Spleen (tissue), 11 donors: ENCODE data around the gene TAF3. TPM values are rescaled to one million over a fixed set of nuclear protein-coding genes. Genes with fewer than 3 reads are reported as not detected.

Experiments
- DNase-seq: peaks from one replicate; pipeline ENCODE4 v3.0.0-alpha.2; 2020
- H3K27ac ChIP-seq, 8 donors: fragments of 200-600 bp; sonication (generic) in 7 of 8; 1 replicate in 4 of 8; 2 replicates in 4 of 8; pipeline versions ENCODE4 v1.5.0 to v1.8.0; 2016 to 2021; ENCODE audit warnings: inconsistent platforms in 4 of 8, mild to moderate bottlenecking in 4 of 8, moderate library complexity in 1 of 8
- H3K27me3 ChIP-seq, 7 donors: fragments of 200-600 bp; sonication (generic) in 6 of 7; replicated peaks in 1 of 7; 1 replicate in 4 of 7; 2 replicates in 3 of 7; pipeline versions ENCODE4 v1.5.0 to v1.8.0; 2016 to 2021; ENCODE audit warnings: inconsistent platforms in 3 of 7, mild to moderate bottlenecking in 1 of 7
- H3K36me3 ChIP-seq, 6 donors: fragments of 200-600 bp; sonication (generic) in 5 of 6; 1 replicate in 4 of 6; 2 replicates in 2 of 6; pipeline versions ENCODE4 v1.5.0 to v1.8.0; 2016 to 2021; ENCODE audit warnings: inconsistent platforms in 2 of 6
- H3K4me1 ChIP-seq, 6 donors: fragments of 200-600 bp; sonication (generic) in 5 of 6; 1 replicate in 3 of 6; 2 replicates in 3 of 6; pipeline versions ENCODE4 v1.5.0 to v1.8.0; 2016 to 2021; ENCODE audit warnings: inconsistent platforms in 3 of 6
- H3K4me3 ChIP-seq, 8 donors: fragments of 200-600 bp; sonication (generic) in 7 of 8; 1 replicate in 4 of 8; 2 replicates in 4 of 8; pipeline versions ENCODE4 v1.5.0 to v1.8.0; 2016 to 2021; ENCODE audit warnings: inconsistent platforms in 4 of 8, mild to moderate bottlenecking in 4 of 8, moderate library complexity in 2 of 8
- H3K9me3 ChIP-seq, 8 donors: fragments of 200-600 bp; sonication (generic) in 7 of 8; 1 replicate in 4 of 8; 2 replicates in 4 of 8; pipeline versions ENCODE4 v1.5.0 to v1.8.0; 2016 to 2021; ENCODE audit warnings: inconsistent platforms in 4 of 8
- CTCF ChIP-seq, 11 experiments: fragments of 200-600 bp in 7 of 11; fragments of 450-650 bp in 4 of 11; sonication (generic) in 4 of 11; IDR thresholded peaks in 8 of 11; conservative IDR thresholded peaks in 3 of 11; 1 replicate in 7 of 11; 2 replicates in 4 of 11; pipeline versions ENCODE4 v1.4.0 to v1.8.0; 2016 to 2021; ENCODE audit warnings: antibody characterized with exemption in 11 of 11, inconsistent platforms in 4 of 11, mild to moderate bottlenecking in 1 of 11
- POLR2A ChIP-seq, 3 donors: fragments of 450-650 bp; IDR thresholded peaks; one replicate each; pipeline ENCODE4 v1.5.1; 2017; ENCODE audit warnings: antibody characterized with exemption in 3 of 3, mild to moderate bottlenecking in 1 of 3
- POLR2AphosphoS5 ChIP-seq, 3 donors: sonication (generic); formaldehyde crosslinking; IDR thresholded peaks; one replicate each; pipeline ENCODE4 v1.5.1; 2017; ENCODE audit warnings: antibody characterized with exemption in 3 of 3
- WGBS, 5 donors: extraction: QIAGEN DNeasy Blood & Tissue Kit in 3 of 5; methylation state at CpG; one replicate each; pipeline versions ENCODE4 v1.1.5 to v1.1.7; 2013 to 2018; 5-methylcytosine and 5-hydroxymethylcytosine counted together
- intact Hi-C: fragments of 100-400 bp; cut with DNase I; formaldehyde crosslinking; loops from one replicate; pipeline ENCODE4 v1.15.0; 2023; ENCODE audit warnings: low total_unique reads
- polyA plus RNA-seq, 3 donors: library from polyadenylated mRNA; stranded (reverse); fragments of 200-250 nt; gene quantifications; one replicate each; pipeline ENCODE4 v1.2.1, GENCODE V29; 2013
- total RNA-seq, 7 donors: library from RNA; depleted of rRNA in 3 of 7; stranded (reverse); fragments of >200 nt in 3 of 7; fragmentation: NEBNext Ultra II Directional in 4 of 7; extraction: Animal tissue kit (Norgen Biotek cat#: 25700) in 4 of 7; gene quantifications; one replicate each; pipeline versions ENCODE4 v1.1.0 to v1.2.1, GENCODE V29; 2016 to 2021
- donor health status: healthy with polysubstance abuse.
- donor health status: DM: no; HTN: no; CAD: no; lungs with moderate emphysema.
- donor health status: DM: no; HTN: no; CAD: no.
- donor health status: Bipolar disorder and iron deficiency.
- donor health status: healthy.
- donor health status: DM: no; HTN: no; CAD: no.
- donor health status: DM: yes; HTN: yes; CAD: no.

The TAF3 gene
- total and polyA plus RNA-seq, 10 donors, result 2.7 to 13.0 (median 9.8) TPM

DNA sequence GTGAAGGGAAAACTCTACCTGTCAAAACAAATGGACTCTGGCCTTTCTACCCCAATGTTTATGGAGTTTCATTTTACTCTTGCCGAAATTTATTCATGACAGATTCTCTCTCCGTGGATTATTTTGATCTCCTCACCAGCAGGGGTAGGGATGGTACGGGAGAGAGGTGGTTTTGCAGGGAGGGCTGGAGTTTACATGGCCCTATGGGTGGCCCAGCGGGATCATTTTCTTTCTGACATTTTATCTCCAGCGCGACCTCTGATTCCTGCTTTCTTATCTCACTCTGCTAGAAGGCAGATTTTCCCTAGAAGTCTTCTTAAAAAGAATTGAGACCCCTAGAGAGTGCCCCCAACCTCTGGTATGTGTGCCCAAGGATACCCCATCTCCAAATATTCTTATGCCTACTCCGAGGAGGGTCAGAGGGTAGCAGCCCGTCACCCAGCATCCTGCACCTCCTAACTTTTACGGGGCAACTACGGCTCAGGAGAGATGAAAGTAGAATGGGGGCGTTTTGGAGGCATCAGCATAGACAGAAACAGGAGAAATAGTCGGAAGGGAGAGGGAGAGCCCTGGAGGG lies 226.1 kb downstream of the TAF3 start:
- Histone ChIP-seq H3K4me1 (peaks cover 15 to 73% (median 53%) of the 10 kb centered on the region in 6 donors), H3K27ac (no peak overlapping the region), H3K9me3 (no peaks in the 10 kb centered on the region), H3K4me3 (peak overlapping the region in 1 of 8 donors; percentile 49), H3K27me3 (peaks cover 17 to 100% (median 100%) of the 10 kb centered on the region in 7 donors), H3K36me3 (no peaks in the 10 kb centered on the region)
- intact Hi-C loops, result no loop called here
- no peak for DNase-seq
- 9 to 11% (median 11%) methylated on average over 12 of the region's 12 CpGs for WGBS, 5 donors
- TF ChIP-seq POLR2A (IDR thresholded peaks at IDR 0.05), result no peak
- no peak for TF ChIP-seq POLR2AphosphoS5 (IDR thresholded peaks at IDR 0.05)
- no peak for TF ChIP-seq CTCF (IDR thresholded peaks at IDR 0.05 in 8 of 11, conservative IDR thresholded peaks at IDR 0.05 in 3 of 11)

DNA sequence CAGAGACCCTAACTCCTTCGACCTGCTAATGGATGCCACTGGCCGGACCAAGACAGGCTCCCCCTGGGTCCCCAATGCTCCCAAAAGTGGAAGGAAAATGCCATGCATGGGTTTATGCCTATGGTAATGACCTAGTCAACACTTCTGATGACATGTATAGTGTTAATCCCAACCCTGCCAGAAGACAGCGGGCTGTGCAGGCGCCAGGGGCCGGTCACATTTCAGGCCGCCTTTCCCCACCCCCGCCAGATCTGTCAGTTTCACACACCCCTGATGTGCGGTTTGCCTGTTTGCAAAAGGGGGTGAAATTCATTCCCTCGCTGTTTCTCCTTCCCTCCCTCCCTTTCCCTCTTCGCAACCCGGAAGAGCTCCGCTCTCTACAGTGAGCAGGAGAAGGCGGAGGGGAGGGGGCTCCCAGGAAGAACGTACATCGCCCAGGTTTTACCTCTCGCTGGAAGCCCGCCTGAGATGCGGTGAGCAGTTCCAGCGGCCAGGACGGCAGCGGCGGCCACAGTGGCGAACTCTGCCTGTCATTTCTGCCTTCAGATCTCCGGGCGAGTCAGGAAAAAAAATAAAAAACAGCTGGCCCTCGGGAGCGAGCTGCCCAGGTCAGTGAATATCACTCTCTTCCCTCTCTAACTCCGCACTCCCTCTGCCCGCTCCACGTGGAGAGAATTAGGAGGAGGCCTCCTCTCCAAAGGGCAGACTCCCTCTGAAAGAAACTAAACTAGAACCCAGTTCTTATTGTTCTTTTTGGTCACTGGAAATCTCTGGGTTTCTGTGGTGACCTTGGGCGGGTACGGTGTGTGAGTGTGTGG lies 226.8 kb downstream of the TAF3 start:
- 2 to 4% (median 2%) methylated on average over 31 to 32 of the region's 32 CpGs for WGBS, 5 donors
- peaks cover 22 to 80% (median 60%) of the 10 kb centered on the region in 6 donors for H3K4me1 ChIP-seq
- peak overlapping the region in 3 of 8 donors; percentile 4 to 49 (median 18) for H3K4me3 ChIP-seq
- H3K27me3 ChIP-seq, result peaks cover 17 to 100% (median 100%) of the 10 kb centered on the region in 7 donors
- no peak overlapping the region for H3K27ac ChIP-seq
- TF ChIP-seq CTCF (IDR thresholded peaks at IDR 0.05 in 8 of 11, conservative IDR thresholded peaks at IDR 0.05 in 3 of 11) (no peak), POLR2AphosphoS5 (IDR thresholded peaks at IDR 0.05) (no peak), POLR2A (IDR thresholded peaks at IDR 0.05) (no peak)
- intact Hi-C loops, result no loop called here
- no peaks in the 10 kb centered on the region for H3K36me3 ChIP-seq
- no peak for DNase-seq
- no peaks in the 10 kb centered on the region for H3K9me3 ChIP-seq

GRCh38 chr10:8045726-8046494 lies 227.6 kb downstream of the TAF3 start:
- 6 to 12% (median 7%) methylated on average over 17 of the region's 17 CpGs for WGBS, 5 donors
- TF ChIP-seq POLR2AphosphoS5 (IDR thresholded peaks at IDR 0.05), result no peak
- Histone ChIP-seq H3K4me1 (peaks cover 30 to 88% (median 68%) of the 10 kb centered on the region in 6 donors), H3K4me3 (peak overlapping the region in 1 of 8 donors; percentile 49), H3K36me3 (no peaks in the 10 kb centered on the region), H3K9me3 (no peaks in the 10 kb centered on the region), H3K27ac (no peak overlapping the region), H3K27me3 (peaks cover 19 to 100% (median 100%) of the 10 kb centered on the region in 7 donors)
- intact Hi-C loops, result no loop called here
- no peak for DNase-seq

DNA sequence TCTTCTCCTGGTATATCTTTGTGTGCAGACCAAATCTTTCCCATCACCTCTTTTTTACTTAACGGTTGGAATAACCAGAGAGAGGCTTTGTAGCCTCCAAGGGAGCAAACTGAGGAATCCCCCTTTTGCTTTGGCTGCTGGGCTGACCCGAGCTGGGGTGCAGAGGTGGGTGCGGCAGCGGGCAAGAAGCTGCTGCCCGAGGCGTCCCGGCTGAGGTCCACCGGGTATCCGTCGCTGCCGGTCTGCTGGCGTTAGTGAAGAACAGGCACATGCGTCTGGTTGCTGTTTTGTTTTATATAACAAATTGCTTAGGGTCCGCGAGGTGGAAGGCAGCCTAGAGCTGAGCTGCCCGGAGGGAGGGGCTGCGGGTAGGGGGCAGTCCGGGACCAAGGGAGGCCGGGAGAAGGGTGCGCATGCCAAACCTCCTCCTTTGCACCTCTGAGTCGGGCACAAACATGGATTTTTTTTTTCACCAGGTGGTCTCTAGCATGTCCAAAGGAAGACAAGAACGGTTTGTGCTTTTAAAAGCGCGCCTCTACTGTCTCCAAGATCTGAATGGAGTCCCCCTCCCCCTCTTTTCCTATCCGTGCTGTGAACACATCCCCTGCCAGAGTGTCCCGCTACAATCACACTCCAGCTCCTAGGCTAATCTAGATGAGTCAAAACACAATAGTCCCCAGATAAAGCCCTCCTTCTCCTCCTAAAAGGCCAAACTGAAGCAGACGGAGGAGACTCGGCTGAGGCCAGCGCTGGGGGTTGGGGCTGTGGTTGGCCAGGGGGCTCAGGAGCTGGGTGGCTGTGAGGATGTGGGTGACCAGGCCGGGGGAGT lies 229.4 kb downstream of the TAF3 start:
- no peak for TF ChIP-seq CTCF (IDR thresholded peaks at IDR 0.05 in 8 of 11, conservative IDR thresholded peaks at IDR 0.05 in 3 of 11)
- TF ChIP-seq POLR2AphosphoS5 (IDR thresholded peaks at IDR 0.05), result no peak
- Histone ChIP-seq H3K36me3 (no peaks in the 10 kb centered on the region), H3K9me3 (no peaks in the 10 kb centered on the region), H3K4me1 (peaks cover 40 to 96% (median 79%) of the 10 kb centered on the region in 6 donors), H3K27me3 (peaks cover 20 to 100% (median 100%) of the 10 kb centered on the region in 7 donors), H3K4me3 (no peak overlapping the region), H3K27ac (no peak overlapping the region)
- intact Hi-C loops, result no loop called here
- DNase-seq, result no peak
- 6 to 14% (median 11%) methylated on average over 24 to 30 of the region's 30 CpGs for WGBS, 5 donors
